Measurements from ENCODE around the gene SNCB.

DNA sequence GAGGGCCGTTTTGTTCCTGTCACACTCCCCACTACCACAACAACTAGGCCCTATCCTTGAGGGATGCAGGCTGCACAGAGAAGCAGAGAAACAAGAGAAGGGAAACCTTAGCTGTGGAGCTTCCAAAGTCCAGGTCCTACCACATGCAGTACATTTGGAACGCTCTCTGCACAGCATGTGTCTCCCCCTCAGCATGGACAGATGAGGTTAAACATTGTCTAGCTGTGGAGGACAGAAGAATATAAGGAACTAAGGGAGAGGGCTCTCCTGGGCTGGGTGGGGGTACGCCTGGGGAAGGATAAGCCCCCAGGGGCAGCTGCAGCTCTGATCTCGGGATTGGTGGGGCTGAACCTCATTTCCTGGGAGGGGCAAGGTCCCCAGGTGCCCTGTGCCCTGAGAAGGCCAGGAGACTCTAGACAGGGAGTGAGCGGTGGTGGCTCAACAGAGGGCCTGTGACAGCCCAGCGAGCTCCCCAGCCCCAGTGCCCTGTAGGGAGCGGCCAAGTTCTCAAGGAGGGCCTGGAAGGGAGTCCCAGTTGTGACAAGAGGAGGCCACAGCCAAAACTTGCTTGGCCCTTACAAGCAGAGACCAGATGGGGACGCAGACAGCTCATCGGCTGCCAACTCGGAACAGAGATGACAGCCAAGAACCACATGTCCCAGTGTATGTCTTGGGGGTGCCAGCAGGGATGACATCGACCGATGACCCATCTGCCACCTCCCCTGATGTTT lies 47.0 kb upstream of the SNCB start:
- TF ChIP-seq, protein P1, sequence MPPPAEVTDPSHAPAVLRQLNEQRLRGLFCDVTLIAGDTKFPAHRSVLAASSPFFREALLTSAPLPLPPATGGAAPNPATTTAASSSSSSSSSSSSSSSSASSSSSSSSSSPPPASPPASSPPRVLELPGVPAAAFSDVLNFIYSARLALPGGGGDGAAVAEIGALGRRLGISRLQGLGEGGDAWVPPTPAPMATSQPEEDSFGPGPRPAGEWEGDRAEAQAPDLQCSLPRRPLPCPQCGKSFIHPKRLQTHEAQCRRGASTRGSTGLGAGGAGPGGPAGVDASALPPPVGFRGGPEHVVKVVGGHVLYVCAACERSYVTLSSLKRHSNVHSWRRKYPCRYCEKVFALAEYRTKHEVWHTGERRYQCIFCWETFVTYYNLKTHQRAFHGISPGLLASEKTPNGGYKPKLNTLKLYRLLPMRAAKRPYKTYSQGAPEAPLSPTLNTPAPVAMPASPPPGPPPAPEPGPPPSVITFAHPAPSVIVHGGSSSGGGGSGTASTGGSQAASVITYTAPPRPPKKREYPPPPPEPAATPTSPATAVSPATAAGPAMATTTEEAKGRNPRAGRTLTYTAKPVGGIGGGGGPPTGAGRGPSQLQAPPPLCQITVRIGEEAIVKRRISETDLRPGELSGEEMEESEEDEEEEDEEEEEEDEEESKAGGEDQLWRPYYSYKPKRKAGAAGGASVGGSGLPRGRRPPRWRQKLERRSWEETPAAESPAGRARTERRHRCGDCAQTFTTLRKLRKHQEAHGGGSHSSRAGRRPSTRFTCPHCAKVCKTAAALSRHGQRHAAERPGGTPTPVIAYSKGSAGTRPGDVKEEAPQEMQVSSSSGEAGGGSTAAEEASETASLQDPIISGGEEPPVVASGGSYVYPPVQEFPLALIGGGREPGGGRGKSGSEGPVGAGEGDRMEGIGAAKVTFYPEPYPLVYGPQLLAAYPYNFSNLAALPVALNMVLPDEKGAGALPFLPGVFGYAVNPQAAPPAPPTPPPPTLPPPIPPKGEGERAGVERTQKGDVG (CRISPR knock-in tag; IDR thresholded peaks at IDR 0.05; ENCODE audit: borderline replicate concordance), result no peak
- TF ChIP-seq REPIN1 (CRISPR knock-in tag; IDR thresholded peaks at IDR 0.05; ENCODE audit: borderline replicate concordance, low read depth), result no peak
- TF ChIP-seq, protein P2, sequence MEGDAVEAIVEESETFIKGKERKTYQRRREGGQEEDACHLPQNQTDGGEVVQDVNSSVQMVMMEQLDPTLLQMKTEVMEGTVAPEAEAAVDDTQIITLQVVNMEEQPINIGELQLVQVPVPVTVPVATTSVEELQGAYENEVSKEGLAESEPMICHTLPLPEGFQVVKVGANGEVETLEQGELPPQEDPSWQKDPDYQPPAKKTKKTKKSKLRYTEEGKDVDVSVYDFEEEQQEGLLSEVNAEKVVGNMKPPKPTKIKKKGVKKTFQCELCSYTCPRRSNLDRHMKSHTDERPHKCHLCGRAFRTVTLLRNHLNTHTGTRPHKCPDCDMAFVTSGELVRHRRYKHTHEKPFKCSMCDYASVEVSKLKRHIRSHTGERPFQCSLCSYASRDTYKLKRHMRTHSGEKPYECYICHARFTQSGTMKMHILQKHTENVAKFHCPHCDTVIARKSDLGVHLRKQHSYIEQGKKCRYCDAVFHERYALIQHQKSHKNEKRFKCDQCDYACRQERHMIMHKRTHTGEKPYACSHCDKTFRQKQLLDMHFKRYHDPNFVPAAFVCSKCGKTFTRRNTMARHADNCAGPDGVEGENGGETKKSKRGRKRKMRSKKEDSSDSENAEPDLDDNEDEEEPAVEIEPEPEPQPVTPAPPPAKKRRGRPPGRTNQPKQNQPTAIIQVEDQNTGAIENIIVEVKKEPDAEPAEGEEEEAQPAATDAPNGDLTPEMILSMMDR (CRISPR knock-in tag; IDR thresholded peaks at IDR 0.05), result no peak
